Measurements from ENCODE around the gene SULT1E1. TPM values are rescaled to one million over a fixed set of nuclear protein-coding genes. Genes with fewer than 3 reads are reported as not detected.

SULT1E1 gene
- total RNA-seq, 1 donor from 2014 or later: not detected

DNA sequence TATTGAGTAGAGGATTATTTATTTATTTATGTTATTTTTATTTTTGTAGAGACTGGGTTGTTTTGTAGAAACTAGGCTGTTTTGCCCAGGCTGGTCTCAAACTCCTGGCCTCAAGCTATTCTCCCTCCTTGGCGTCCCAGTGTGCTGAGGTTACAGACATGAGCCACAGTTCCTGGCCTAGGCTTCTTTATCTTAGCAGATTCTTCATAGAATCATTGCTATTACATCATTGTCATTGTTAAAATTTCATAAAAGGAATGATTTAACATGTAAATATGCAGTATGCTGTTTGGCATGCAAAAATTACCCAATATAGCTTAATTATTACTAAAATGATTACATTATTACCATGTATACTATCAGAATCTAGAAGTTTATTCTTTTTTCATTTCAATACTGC, 24.2 kb downstream of the SULT1E1 start:
- no peaks in the 10 kb centered on the region for H3K27me3 ChIP-seq (ENCODE audit: low read depth)
- H3K4me3 ChIP-seq: no peak overlapping the region
- H3K4me1 ChIP-seq: no peaks in the 10 kb centered on the region
- TF ChIP-seq, protein P1, sequence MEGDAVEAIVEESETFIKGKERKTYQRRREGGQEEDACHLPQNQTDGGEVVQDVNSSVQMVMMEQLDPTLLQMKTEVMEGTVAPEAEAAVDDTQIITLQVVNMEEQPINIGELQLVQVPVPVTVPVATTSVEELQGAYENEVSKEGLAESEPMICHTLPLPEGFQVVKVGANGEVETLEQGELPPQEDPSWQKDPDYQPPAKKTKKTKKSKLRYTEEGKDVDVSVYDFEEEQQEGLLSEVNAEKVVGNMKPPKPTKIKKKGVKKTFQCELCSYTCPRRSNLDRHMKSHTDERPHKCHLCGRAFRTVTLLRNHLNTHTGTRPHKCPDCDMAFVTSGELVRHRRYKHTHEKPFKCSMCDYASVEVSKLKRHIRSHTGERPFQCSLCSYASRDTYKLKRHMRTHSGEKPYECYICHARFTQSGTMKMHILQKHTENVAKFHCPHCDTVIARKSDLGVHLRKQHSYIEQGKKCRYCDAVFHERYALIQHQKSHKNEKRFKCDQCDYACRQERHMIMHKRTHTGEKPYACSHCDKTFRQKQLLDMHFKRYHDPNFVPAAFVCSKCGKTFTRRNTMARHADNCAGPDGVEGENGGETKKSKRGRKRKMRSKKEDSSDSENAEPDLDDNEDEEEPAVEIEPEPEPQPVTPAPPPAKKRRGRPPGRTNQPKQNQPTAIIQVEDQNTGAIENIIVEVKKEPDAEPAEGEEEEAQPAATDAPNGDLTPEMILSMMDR (IDR thresholded peaks at IDR 0.05; ENCODE audit: borderline replicate concordance): no peak
- H3K36me3 ChIP-seq: no peaks in the 10 kb centered on the region
- no peaks in the 10 kb centered on the region for H3K9me3 ChIP-seq (replicated peaks)
- H3K27ac ChIP-seq (replicated peaks): no peak overlapping the region
- intact Hi-C loops (cut with micrococcal nuclease): no loop called here
- DNase-seq: no peak

DNA sequence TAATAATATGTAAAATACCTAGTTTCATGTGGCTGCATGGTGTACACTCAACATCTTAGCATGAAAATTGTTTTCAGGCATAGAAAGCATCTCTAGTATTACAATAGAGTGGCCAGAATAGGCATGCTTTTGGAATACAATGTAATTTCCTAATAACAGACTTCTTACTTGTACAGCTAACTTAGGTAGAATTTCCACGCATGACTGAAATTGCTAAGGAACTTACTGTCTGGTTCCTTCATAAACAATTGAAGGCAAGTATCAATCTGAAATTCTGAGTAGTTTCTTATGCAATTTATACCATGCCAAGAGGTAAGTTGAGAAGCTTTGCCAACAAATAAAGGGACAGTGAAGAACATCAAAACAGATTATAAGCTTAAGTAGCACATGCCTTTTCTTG, 26.7 kb downstream of the SULT1E1 start:
- TF ChIP-seq, protein P1 (IDR thresholded peaks at IDR 0.05; ENCODE audit: borderline replicate concordance): no peak
- no peaks in the 10 kb centered on the region for H3K36me3 ChIP-seq
- no peaks in the 10 kb centered on the region for H3K27me3 ChIP-seq (ENCODE audit: low read depth)
- no peak overlapping the region for H3K4me3 ChIP-seq
- DNase-seq: no peak
- no peaks in the 10 kb centered on the region for H3K9me3 ChIP-seq (replicated peaks)
- no peak overlapping the region for H3K27ac ChIP-seq (replicated peaks)
- no peaks in the 10 kb centered on the region for H3K4me1 ChIP-seq
- intact Hi-C loops (cut with micrococcal nuclease): no loop called here

DNA sequence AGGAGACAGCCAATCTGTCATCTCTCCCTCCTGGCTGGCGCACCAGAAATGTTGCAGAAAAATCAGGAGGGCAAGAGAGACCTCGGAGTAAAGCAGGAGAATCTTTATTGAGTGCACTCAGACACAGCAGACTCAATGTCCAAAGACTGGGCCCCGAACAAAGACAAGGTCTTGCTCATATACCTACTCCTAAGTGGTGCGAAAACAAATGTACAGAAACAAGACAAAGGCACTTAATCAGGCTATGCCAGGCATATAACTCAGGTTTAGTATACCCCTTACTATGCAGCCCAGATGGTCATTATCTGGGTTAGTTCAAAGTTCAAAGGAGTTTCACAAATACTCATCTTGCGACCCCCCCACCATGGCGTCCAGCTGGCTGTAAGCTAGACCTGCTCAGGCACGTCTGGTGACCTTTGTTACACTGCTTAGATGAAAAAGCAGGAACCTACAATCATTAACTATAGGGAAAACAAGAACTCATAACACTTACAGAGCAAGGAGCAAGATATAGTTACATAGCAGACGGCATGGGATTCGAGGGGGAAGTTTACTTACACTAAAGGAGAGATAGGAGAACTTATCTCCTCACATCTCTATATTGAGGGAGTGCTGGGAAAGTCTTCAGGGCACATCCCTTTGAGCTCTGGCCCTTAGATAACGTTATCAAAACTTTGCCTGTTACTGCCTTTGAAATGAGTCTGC, 27.5 kb downstream of the SULT1E1 start:
- DNase-seq: no peak
- no peak overlapping the region for H3K4me3 ChIP-seq
- no peak overlapping the region for H3K27ac ChIP-seq (replicated peaks)
- no peaks in the 10 kb centered on the region for H3K36me3 ChIP-seq
- TF ChIP-seq, protein P1 (IDR thresholded peaks at IDR 0.05; ENCODE audit: borderline replicate concordance): no peak
- H3K9me3 ChIP-seq (replicated peaks): no peaks in the 10 kb centered on the region
- no peaks in the 10 kb centered on the region for H3K4me1 ChIP-seq
- H3K27me3 ChIP-seq (ENCODE audit: low read depth): no peaks in the 10 kb centered on the region
- intact Hi-C loops (cut with micrococcal nuclease): no loop called here

DNA sequence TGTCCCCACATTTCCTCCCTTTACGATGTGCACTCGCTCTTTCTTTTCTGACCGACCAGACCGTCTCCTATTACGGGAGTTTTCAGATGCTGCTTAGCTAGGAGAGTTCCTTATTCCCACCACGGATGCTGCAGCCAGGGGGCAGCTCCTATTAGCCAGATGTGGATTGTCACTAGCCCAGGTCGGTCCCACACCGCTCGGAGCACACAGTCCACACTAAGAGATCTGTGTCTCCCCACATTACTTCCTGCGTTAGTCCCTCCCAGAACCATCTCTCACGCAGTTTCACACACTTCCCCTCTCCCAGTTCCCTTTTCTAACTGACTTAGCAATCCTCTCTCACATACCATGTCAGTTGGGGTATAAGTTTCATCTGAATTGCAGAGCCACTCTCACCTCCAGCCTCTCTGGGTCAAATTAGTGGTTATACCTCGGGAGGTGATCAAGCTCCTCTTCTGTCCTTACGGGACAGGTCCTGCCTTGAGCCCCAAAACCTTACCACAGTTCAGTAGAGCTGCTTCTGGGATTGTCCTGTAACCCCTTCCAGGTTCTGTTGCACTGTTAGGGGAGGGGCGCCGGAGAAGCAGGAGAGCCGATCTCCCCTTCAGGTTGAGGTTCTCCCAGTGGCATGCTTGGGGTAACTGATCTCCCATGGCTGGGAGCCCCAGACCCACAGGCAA, 28.2 kb downstream of the SULT1E1 start:
- Histone ChIP-seq H3K4me3 (no peak overlapping the region), H3K4me1 (no peaks in the 10 kb centered on the region), H3K9me3 (replicated peaks) (no peaks in the 10 kb centered on the region), H3K27ac (replicated peaks) (no peak overlapping the region), H3K36me3 (no peaks in the 10 kb centered on the region), H3K27me3 (ENCODE audit: low read depth) (no peaks in the 10 kb centered on the region)
- DNase-seq: peak; percentile 22
- intact Hi-C loops (cut with micrococcal nuclease): no loop called here
- TF ChIP-seq, protein P1 (IDR thresholded peaks at IDR 0.05; ENCODE audit: borderline replicate concordance): no peak

DNA sequence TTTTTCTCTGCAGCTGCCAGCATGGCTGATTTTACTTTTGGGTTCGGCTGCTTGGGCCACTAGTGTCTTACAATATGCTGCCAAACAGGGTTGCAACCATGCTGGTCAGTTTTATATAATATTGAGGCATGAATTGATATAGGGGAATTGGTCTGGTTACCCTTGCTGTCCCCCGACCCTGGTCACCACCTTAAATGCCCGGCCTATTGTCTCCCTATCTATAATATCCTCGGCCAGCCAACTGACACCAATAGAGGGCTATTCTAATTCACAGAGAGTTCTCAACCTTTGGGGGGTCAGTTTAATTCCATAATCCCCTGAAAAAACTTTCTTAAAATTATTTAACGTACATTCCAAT, 28.7 kb downstream of the SULT1E1 start:
- H3K4me3 ChIP-seq: no peak overlapping the region
- H3K4me1 ChIP-seq: no peaks in the 10 kb centered on the region
- H3K27ac ChIP-seq (replicated peaks): no peak overlapping the region
- TF ChIP-seq, protein P1 (IDR thresholded peaks at IDR 0.05; ENCODE audit: borderline replicate concordance): no peak
- DNase-seq: no peak
- no peaks in the 10 kb centered on the region for H3K36me3 ChIP-seq
- intact Hi-C loops (cut with micrococcal nuclease): no loop called here
- H3K9me3 ChIP-seq (replicated peaks): peaks cover under 1% of the 10 kb centered on the region
- H3K27me3 ChIP-seq (ENCODE audit: low read depth): no peaks in the 10 kb centered on the region

Measured in left ventricle myocardium inferior (tissue), 1 donor.